BLaER1 (cell line): ENCODE measurements around the gene KDELR3.
A peak's percentile ranks its signal among the peaks of the same experiment; 100 is the strongest.

ENCODE experiments used
- H3K27ac ChIP-seq: shearing (Covaris generic); formaldehyde crosslinking; 2 replicates; pipeline ENCODE4 v1.8.1; 2022
- H3K27me3 ChIP-seq: shearing (Covaris generic); formaldehyde crosslinking; 2 replicates; pipeline ENCODE4 v1.8.1; 2022
- H3K36me3 ChIP-seq: shearing (Covaris generic); formaldehyde crosslinking; 2 replicates; pipeline ENCODE4 v1.8.1; 2022
- H3K4me1 ChIP-seq: shearing (Covaris generic); formaldehyde crosslinking; 2 replicates; pipeline ENCODE4 v1.8.1; 2022
- H3K4me2 ChIP-seq: shearing (Covaris generic); formaldehyde crosslinking; 2 replicates; pipeline ENCODE4 v1.8.1; 2022
- H3K4me3 ChIP-seq: shearing (Covaris generic); formaldehyde crosslinking; 2 replicates; pipeline ENCODE4 v1.8.1; 2022
- H3K9ac ChIP-seq: shearing (Covaris generic); formaldehyde crosslinking; 2 replicates; pipeline ENCODE4 v1.8.1; 2022
- H3K9me3 ChIP-seq: shearing (Covaris generic); formaldehyde crosslinking; 2 replicates; pipeline ENCODE4 v1.8.1; 2022
- H4K20me1 ChIP-seq: shearing (Covaris generic); formaldehyde crosslinking; 2 replicates; pipeline ENCODE4 v1.8.1; 2022
- Cebpa-rat ChIP-seq: shearing (Covaris generic); IDR thresholded peaks from 2 replicates; pipeline ENCODE4 v1.8.1; 2022

The KDELR3 gene

DNA sequence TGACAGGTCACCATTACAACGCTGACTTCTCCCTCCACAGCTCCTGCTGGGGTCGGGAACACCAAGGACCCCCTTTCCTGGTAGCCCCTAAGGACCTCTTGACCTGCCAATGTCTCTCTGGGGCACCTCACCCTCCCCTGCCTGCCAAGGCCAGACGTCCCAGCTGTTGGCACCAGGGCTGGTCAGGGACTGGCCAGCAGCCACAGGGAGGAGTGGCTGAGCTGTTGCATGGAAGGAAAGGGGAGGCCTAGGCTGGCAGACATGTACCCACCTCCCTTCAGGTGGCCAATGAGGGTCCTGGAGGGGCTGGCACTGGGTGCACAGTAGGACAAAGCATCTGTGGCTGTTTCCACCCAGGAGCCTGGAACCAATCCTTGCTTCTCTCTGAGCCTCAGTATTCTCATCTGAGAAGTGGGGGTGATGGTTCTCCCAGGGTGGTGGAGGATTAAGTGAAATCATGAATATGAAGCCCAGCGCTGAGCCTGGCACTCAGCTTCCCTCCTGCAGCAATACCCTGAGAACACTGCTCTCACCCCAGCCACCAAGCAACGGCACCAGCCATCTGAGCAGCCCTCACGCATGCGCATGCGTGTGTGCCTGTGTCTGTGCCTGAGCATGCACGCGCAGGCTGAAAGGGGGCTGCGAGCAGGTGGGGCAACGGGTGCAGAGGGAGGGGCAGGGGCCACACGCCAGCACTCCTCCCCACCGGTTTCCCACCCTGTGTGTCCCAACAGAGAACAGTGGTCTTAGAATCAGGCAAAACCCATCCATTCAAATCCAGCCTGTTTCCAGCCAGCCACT, 18.8 kb upstream of the KDELR3 start:
- TF ChIP-seq Cebpa-rat = no peak
- H4K20me1 ChIP-seq = peaks cover 43% of the 10 kb centered on the region
- no peaks in the 10 kb centered on the region for H3K36me3 ChIP-seq
- H3K4me3 ChIP-seq = no peak overlapping the region
- H3K9me3 ChIP-seq = no peaks in the 10 kb centered on the region
- peaks cover 15% of the 10 kb centered on the region for H3K4me1 ChIP-seq
- no peak overlapping the region for H3K27ac ChIP-seq
- H3K4me2 ChIP-seq = no peak overlapping the region
- H3K27me3 ChIP-seq = peaks cover 53% of the 10 kb centered on the region
- H3K9ac ChIP-seq = no peak overlapping the region

DNA sequence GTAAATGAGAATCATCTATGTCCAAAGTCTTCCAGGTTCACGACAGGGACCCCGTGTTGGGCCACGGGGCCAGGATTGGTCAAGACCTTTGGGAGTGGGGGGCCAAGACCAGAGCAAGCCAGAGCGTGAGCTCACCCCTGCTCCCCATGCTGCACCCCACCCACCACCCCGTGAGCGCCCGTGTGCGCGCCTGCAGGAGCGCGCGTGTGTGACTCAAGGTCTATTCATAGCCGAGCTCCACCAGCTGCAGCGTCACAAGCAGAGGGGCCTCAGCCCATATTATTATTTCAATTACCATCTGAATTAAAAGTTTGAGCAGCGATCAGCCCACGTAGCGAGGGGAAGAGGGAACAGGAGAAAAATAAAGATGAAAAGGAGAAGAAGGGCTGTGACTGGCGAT, 18.1 kb upstream of the KDELR3 start:
- no peak overlapping the region for H3K9ac ChIP-seq
- H3K4me3 ChIP-seq = no peak overlapping the region
- H3K4me1 ChIP-seq = peaks cover 15% of the 10 kb centered on the region
- no peaks in the 10 kb centered on the region for H3K9me3 ChIP-seq
- no peak for TF ChIP-seq Cebpa-rat
- no peaks in the 10 kb centered on the region for H3K36me3 ChIP-seq
- no peak overlapping the region for H3K4me2 ChIP-seq
- H4K20me1 ChIP-seq = peaks cover 50% of the 10 kb centered on the region
- H3K27me3 ChIP-seq = peaks cover 60% of the 10 kb centered on the region
- no peak overlapping the region for H3K27ac ChIP-seq

GRCh38 chr22:38450234-38450797, 17.6 kb upstream of the KDELR3 start:
- Histone ChIP-seq H3K27me3 (peaks cover 65% of the 10 kb centered on the region), H4K20me1 (peaks cover 52% of the 10 kb centered on the region), H3K4me1 (peaks cover 12% of the 10 kb centered on the region), H3K27ac (no peak overlapping the region), H3K9me3 (no peaks in the 10 kb centered on the region), H3K4me3 (no peak overlapping the region), H3K4me2 (no peak overlapping the region), H3K9ac (no peak overlapping the region), H3K36me3 (no peaks in the 10 kb centered on the region)
- no peak for TF ChIP-seq Cebpa-rat

- Histone ChIP-seq H3K36me3 (no peaks in the 10 kb centered on the region), H3K4me2 (no peak overlapping the region), H3K9ac (no peak overlapping the region), H3K4me3 (no peak overlapping the region), H3K27ac (no peak overlapping the region), H3K9me3 (no peaks in the 10 kb centered on the region), H3K4me1 (peaks cover 16% of the 10 kb centered on the region), H4K20me1 (peaks cover 52% of the 10 kb centered on the region), H3K27me3 (peaks cover 76% of the 10 kb centered on the region)
- no peak for TF ChIP-seq Cebpa-rat
These were observed 16.5 kb upstream of the KDELR3 start for GRCh38 chr22:38451404-38451803.

DNA sequence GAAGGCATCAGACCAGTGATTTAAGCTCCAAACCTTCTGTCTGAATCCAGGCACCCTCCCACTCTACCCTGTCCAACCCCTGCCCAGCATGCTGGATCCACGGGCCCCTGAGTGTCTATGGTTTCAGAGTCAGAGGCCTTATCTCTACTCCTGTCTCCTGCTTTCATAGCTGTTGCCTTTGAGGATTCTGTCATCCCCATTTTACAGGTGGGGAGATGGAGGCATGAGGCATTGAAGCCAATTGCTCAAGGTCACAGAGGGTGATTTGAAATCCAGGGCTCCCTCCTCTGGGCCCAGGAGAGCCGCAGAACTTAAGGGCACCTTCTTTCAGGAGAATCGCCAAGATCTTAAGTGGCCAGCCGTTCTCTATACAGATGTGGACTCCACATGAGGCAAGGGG, 16.0 kb upstream of the KDELR3 start:
- Histone ChIP-seq H3K36me3 (no peaks in the 10 kb centered on the region), H4K20me1 (peaks cover 52% of the 10 kb centered on the region), H3K27ac (no peak overlapping the region), H3K4me1 (peaks cover 20% of the 10 kb centered on the region), H3K9ac (no peak overlapping the region), H3K9me3 (no peaks in the 10 kb centered on the region), H3K4me3 (no peak overlapping the region), H3K4me2 (no peak overlapping the region), H3K27me3 (peaks cover 80% of the 10 kb centered on the region)
- TF ChIP-seq Cebpa-rat = no peak

- TF ChIP-seq Cebpa-rat = no peak
- H3K9me3 ChIP-seq = no peaks in the 10 kb centered on the region
- H3K27me3 ChIP-seq = peaks cover 83% of the 10 kb centered on the region
- H3K9ac ChIP-seq = no peak overlapping the region
- H3K4me3 ChIP-seq = no peak overlapping the region
- H3K27ac ChIP-seq = no peak overlapping the region
- no peak overlapping the region for H3K4me2 ChIP-seq
- no peaks in the 10 kb centered on the region for H3K36me3 ChIP-seq
- H3K4me1 ChIP-seq = peaks cover 21% of the 10 kb centered on the region
- H4K20me1 ChIP-seq = peaks cover 52% of the 10 kb centered on the region
These were observed 15.4 kb upstream of the KDELR3 start for GRCh38 chr22:38452373-38453065.

DNA sequence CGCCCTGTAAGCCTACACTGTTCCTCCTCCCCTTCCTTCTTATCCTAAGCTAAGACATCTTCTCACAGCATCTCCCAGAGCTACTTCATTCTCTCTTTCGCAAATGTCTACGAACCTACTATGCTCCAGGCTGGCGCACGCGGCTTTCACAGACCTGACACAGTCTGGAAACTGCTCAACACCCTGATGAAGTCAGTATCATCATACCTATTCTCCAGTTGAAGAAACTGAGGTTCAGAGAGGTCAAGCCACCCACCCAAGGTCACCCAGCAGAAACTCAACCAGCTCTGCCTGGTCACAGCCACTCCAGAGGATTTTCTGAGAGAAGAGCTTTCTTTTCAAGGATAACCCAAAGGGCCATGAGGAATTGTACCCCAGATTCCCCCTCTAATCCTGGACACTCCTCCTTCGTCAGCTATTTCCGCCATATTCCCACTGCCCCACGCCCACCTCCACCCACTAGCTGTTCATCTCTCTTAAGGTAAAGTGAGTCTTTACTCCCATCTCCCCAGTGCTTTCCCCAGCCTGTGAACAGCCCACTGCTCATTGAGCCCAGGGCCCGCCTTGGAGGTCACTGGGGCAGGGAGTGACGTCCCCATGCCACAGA, 14.7 kb upstream of the KDELR3 start:
- Histone ChIP-seq H3K9ac (no peak overlapping the region), H3K36me3 (no peaks in the 10 kb centered on the region), H3K9me3 (no peaks in the 10 kb centered on the region), H3K27me3 (peaks cover 83% of the 10 kb centered on the region), H3K4me3 (no peak overlapping the region), H3K4me2 (no peak overlapping the region), H3K4me1 (peaks cover 24% of the 10 kb centered on the region), H3K27ac (no peak overlapping the region), H4K20me1 (peaks cover 52% of the 10 kb centered on the region)
- no peak for TF ChIP-seq Cebpa-rat

GRCh38 chr22:38453996-38454352, 13.9 kb upstream of the KDELR3 start:
- Histone ChIP-seq H3K4me2 (peak overlapping the region; percentile 94), H3K4me3 (peak overlapping the region; percentile 75; the same call in 1 of the 2 replicates), H4K20me1 (peaks cover 45% of the 10 kb centered on the region), H3K9ac (no peak overlapping the region), H3K27ac (no peak overlapping the region), H3K4me1 (peaks cover 32% of the 10 kb centered on the region), H3K36me3 (no peaks in the 10 kb centered on the region), H3K9me3 (no peaks in the 10 kb centered on the region), H3K27me3 (peaks cover 82% of the 10 kb centered on the region)
- TF ChIP-seq Cebpa-rat = no peak

DNA sequence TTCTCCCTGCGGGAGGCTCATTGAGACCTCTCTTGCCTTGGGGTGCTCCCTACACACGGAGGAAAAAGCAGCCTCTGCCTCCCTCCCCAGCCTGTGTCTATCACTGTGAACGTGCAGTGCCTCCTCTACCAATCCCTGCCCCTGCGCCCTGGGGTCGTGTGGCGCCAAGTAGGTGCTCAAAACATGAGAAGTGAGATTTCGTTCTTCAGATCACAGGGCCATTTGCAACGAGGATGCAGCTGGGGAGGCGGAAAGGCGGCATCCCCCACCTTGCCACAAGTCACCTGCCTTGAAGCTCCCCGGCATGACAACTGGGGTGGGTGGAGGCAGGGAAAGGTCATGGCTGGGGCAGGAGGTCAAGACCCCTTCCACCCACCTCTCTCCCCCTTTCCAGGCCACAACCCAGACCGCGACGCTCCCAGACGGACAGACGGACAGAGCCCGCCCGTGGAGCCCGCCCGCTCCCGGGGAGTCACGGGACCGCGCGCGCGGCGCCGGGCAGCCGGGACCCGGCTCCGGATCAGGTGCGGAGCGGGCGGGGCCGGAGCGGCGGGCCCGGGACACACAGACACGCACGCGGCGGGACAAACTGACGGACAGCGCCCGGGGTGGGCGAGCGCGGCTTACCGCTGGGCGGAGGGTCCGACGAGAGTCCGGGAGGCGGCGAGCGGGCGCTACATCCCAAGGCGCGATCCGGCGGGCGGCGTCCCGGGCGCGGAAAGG, 13.4 kb upstream of the KDELR3 start:
- H3K27ac ChIP-seq = no peak overlapping the region
- H4K20me1 ChIP-seq = peaks cover 40% of the 10 kb centered on the region
- H3K4me3 ChIP-seq = peak overlapping the region; percentile 75
- no peak for TF ChIP-seq Cebpa-rat
- peak overlapping the region; percentile 94 for H3K4me2 ChIP-seq
- no peaks in the 10 kb centered on the region for H3K36me3 ChIP-seq
- H3K27me3 ChIP-seq = peaks cover 76% of the 10 kb centered on the region
- H3K9me3 ChIP-seq = no peaks in the 10 kb centered on the region
- H3K9ac ChIP-seq = no peak overlapping the region
- peaks cover 37% of the 10 kb centered on the region for H3K4me1 ChIP-seq
